Measurements from ENCODE around the gene SRR. TPM values are rescaled to one million over a fixed set of nuclear protein-coding genes. Genes with fewer than 3 reads are reported as not detected.

The SRR gene
- total RNA-seq, 1 experiment from 2014 or later, result 5.6 TPM

GRCh38 chr17:2366747-2367494 lies 63.2 kb downstream of the SRR start:
- no peaks in the 10 kb centered on the region for H3K27me3 Mint-ChIP-seq (ENCODE audit: low read depth)
- no peaks in the 10 kb centered on the region for H3K79me1 ChIP-seq (ENCODE audit: insufficient read depth, low read depth, low read length, poor library complexity, severe bottlenecking)
- no peak overlapping the region for H3T11ph ChIP-seq (ENCODE audit: low read length)
- H2BK15ac ChIP-seq (ENCODE audit: low read depth, low read length), result no peak overlapping the region
- no peaks in the 10 kb centered on the region for H3K79me2 ChIP-seq (ENCODE audit: insufficient read depth, low read length)
- DNase-seq, result peak; percentile 85
- H3K27ac ChIP-seq (ENCODE audit: insufficient read length, low read depth, low read length), result no peak overlapping the region
- no peak overlapping the region for H4K91ac ChIP-seq (ENCODE audit: insufficient read length, low read depth, low read length)
- H3K27ac Mint-ChIP-seq, result peak overlapping the region; percentile 24 to 91 (median 76); a peak in 3 of 7 replicates
- H2AFZ ChIP-seq (ENCODE audit: low read length), result no peak overlapping the region
- no peak overlapping the region for H2BK12ac ChIP-seq (ENCODE audit: insufficient read length, low read depth, low read length)
- no peak overlapping the region for H3K14ac ChIP-seq (ENCODE audit: insufficient read depth, low read length)
- H3K56ac ChIP-seq (ENCODE audit: insufficient read length, low read depth, low read length), result no peak overlapping the region
- TF ChIP-seq CTCF (conservative IDR thresholded peaks at IDR 0.05), result peak; percentile 73
- peaks cover 4 to 24% (median 8%) of the 10 kb centered on the region in 3 experiments; a peak in 6 of 7 replicates for H3K36me3 Mint-ChIP-seq (ENCODE audit: insufficient read depth in 1 of 3, low read depth in 3 of 3)
- no peaks in the 10 kb centered on the region for H4K20me1 ChIP-seq (ENCODE audit: control insufficient read depth, insufficient read depth, insufficient read length)
- H3K9ac ChIP-seq (ENCODE audit: extremely low read depth, insufficient read length, low read length), result no peak overlapping the region
- peaks cover 15 to 18% of the 10 kb centered on the region in 2 experiments for H3K4me1 Mint-ChIP-seq
- H4K8ac ChIP-seq (replicated peaks; ENCODE audit: insufficient read length, low read depth, low read length), result no peak overlapping the region
- no peaks in the 10 kb centered on the region for H3K9me3 Mint-ChIP-seq
- H2AK5ac ChIP-seq (ENCODE audit: insufficient read length, low read length), result no peak overlapping the region
- no peak overlapping the region for H3K4me2 ChIP-seq (ENCODE audit: insufficient read depth, insufficient read length, low read length)
- H2BK20ac ChIP-seq (ENCODE audit: low read depth, low read length, poor library complexity, severe bottlenecking), result no peak overlapping the region
- H3K9me3 ChIP-seq (ENCODE audit: control insufficient read depth, low read depth, low read length), result no peaks in the 10 kb centered on the region
- H3K4ac ChIP-seq (ENCODE audit: low read depth, low read length), result no peak overlapping the region
- no peak overlapping the region; a peak in 1 of 5 replicates for H3K4me3 Mint-ChIP-seq
- H3K23ac ChIP-seq (ENCODE audit: insufficient read length, low read depth, low read length), result no peak overlapping the region
- H2BK5ac ChIP-seq (ENCODE audit: insufficient read length, low read length), result no peak overlapping the region
- no peaks in the 10 kb centered on the region for H3K27me3 ChIP-seq (ENCODE audit: insufficient read depth, low read length)
- no peaks in the 10 kb centered on the region for H3K23me2 ChIP-seq (ENCODE audit: insufficient read length, low read depth, low read length, poor library complexity, severe bottlenecking)
- H2BK120ac ChIP-seq (ENCODE audit: low read depth, low read length, poor library complexity, severe bottlenecking), result no peak overlapping the region
- no peaks in the 10 kb centered on the region for H3K4me1 ChIP-seq (ENCODE audit: insufficient read depth, low read length)
- no peak overlapping the region for H3K18ac ChIP-seq (ENCODE audit: insufficient read length, low read depth, low read length)
- no CpG with 5 or more reads among the region's 26 CpGs for WGBS (ENCODE audit: extremely low coverage, insufficient read length, low lambda C conversion rate)
- H4K5ac ChIP-seq (ENCODE audit: insufficient read length, low read depth, low read length), result no peak overlapping the region

Measured in H9 (cell line).